ENCODE measurements around the gene LLGL2.

Gene LLGL2

DNA sequence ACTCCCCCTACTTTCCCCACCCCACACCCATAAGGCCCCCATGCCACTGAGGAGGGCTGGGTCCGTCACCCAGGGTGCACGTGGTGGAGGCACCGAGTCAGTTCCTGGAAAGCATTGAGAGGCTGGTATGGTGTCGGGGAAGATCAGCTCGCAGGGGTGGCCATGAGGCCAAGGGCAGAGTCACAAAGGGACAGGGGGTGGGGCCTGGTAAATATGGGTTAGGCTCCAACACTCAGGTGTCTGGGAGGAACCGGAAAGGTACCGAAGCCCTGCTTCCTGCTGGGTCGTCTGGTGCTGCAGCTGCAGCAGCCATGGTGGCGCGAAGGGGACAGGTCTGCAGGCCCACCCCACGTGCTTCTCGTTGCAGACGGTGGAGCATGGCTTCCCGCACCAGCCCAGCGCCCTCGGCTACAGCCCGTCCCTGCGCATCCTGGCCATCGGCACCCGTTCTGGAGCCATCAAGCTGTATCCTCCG is 30.2 kb downstream of the LLGL2 start:
- DNase-seq (ENCODE audit: low read depth): no peak
- in situ Hi-C loops (cut with HindIII; ENCODE audit: low sequenced_read_pairs): no loop called here
- H3K4me3 ChIP-seq (ENCODE audit: low read depth, low read length): no peak overlapping the region
- TF ChIP-seq, protein P1, sequence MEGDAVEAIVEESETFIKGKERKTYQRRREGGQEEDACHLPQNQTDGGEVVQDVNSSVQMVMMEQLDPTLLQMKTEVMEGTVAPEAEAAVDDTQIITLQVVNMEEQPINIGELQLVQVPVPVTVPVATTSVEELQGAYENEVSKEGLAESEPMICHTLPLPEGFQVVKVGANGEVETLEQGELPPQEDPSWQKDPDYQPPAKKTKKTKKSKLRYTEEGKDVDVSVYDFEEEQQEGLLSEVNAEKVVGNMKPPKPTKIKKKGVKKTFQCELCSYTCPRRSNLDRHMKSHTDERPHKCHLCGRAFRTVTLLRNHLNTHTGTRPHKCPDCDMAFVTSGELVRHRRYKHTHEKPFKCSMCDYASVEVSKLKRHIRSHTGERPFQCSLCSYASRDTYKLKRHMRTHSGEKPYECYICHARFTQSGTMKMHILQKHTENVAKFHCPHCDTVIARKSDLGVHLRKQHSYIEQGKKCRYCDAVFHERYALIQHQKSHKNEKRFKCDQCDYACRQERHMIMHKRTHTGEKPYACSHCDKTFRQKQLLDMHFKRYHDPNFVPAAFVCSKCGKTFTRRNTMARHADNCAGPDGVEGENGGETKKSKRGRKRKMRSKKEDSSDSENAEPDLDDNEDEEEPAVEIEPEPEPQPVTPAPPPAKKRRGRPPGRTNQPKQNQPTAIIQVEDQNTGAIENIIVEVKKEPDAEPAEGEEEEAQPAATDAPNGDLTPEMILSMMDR (IDR thresholded peaks at IDR 0.05; ENCODE audit: low read depth, low read length, missing control alignments): no peak

DNA sequence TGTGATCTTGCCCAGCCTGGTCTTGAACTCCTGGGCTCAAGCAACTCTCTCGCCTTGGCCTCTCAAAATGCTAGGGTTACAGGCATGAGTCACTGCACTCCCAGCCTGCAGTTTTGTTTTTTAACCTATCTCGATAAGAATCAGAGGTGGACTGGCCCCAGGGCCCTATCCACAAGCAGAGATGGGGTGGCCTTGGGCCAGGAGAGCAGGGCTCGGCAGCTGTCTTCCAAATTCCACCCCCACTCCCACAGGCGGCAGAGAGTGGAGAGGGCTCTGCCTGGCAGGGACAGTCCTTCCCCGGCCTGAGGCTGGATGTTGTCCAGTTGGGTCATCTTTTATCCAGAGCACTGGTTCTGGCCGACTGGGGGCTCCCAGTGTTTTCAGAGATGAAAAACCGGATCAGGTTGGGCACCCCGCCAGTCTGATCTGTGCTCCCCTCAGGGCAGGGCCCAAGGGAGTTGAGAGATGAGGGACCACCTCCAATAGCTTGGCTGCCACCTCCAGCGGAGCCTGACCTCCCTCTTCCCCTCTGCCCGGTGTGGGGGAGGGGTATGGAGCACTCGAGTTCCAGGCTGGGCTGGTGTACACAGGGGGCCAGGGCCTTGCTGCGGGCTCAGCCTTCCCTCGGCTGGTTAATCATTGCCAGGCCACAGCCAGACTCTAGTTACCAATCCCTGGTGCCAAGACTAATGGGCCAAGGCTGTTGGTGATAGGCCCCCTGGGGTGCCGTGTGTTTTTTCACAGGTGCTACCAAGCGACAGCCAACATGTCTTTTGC is 31.8 kb downstream of the LLGL2 start:
- no peak overlapping the region for H3K4me3 ChIP-seq (ENCODE audit: low read depth, low read length)
- DNase-seq (ENCODE audit: low read depth): no peak
- TF ChIP-seq, protein P1 (IDR thresholded peaks at IDR 0.05; ENCODE audit: low read depth, low read length, missing control alignments): no peak
- in situ Hi-C loops (cut with HindIII; ENCODE audit: low sequenced_read_pairs): no loop called here

DNA sequence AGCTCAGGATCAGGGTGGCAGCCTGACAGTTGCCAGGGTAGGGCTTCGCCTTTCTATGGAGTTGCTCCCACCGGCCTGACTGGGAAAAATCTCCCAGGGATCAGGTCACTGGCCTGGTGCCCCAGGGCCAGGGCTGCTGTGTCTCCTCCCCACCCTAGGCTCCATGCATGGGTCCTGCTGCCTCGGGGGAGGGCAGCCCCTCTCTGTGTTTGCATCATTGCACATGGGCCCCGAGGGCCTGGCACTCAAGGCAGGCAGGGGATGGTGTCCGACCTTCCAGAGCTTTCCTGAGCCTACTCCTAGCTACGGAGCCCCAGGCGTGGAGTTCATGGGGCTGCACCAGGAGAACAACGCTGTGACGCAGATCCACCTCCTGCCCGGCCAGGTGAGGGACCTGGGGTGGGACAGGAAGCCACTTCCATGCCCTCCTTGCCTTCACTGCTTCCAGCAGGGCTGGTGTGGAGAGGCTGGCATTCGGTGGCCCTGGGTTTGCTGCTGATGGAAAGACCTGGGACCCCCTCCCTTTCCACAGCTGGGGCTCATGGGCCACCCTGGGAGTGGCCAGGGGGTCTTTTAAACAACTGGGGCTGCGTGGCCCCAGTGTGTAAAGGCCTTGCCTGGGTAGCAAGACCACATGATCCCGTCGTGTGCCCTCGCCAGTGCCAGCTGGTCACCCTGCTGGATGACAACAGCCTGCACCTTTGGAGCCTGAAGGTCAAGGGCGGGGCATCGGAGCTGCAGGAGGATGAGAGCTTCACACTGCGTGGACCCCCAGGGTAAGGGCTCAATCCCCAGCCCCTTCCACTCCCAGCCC is 32.6 kb downstream of the LLGL2 start:
- TF ChIP-seq, protein P1 (IDR thresholded peaks at IDR 0.05; ENCODE audit: low read depth, low read length, missing control alignments): no peak

DNA sequence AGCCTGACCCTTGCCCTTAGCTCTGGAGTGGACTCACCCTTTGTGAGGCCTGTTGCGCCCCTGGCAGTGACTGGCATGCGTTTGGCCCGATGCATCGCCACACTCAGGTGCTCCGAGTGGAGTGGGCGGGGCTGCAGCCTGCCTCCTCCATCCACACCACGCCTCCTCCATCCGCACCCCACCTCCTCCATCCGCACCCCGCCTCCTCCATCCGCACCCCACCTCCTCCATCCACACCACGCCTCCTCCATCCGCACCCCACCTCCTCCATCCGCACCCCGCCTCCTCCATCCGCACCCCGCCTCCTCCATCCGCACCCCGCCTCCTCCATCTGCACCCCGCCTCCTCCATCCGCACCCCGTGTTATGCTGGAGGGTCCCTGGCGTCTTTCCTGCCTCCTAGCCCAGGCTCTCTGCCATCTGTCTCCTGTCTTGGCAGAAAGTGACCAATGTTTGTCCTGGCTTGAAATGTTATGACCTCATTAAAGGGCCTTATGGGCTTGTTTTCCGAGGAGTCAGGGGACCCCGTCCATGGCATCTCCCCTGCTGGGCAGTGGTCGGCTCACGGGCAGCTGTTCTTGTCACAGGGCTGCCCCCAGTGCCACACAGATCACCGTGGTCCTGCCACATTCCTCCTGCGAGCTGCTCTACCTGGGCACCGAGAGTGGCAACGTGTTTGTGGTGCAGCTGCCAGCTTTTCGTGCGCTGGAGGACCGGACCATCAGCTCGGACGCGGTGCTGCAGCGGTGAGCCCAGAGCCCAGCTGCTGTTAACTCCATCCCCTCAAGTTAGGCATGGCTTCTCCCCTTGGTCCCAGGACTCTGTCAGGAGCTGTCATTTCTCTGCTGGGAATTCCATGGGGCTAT is 33.4 kb downstream of the LLGL2 start:
- in situ Hi-C loops (cut with HindIII; ENCODE audit: low sequenced_read_pairs): no loop called here
- TF ChIP-seq, protein P1 (IDR thresholded peaks at IDR 0.05; ENCODE audit: low read depth, low read length, missing control alignments): no peak
- no peak overlapping the region for H3K4me3 ChIP-seq (ENCODE audit: low read depth, low read length)
- no peak for DNase-seq (ENCODE audit: low read depth)

More for the DNA sequence above, 32.6 kb downstream of the LLGL2 start:
- DNase-seq (ENCODE audit: low read depth): no peak
- no peak overlapping the region for H3K4me3 ChIP-seq (ENCODE audit: low read depth, low read length)
- in situ Hi-C loops (cut with HindIII; ENCODE audit: low sequenced_read_pairs): no loop called here

DNA sequence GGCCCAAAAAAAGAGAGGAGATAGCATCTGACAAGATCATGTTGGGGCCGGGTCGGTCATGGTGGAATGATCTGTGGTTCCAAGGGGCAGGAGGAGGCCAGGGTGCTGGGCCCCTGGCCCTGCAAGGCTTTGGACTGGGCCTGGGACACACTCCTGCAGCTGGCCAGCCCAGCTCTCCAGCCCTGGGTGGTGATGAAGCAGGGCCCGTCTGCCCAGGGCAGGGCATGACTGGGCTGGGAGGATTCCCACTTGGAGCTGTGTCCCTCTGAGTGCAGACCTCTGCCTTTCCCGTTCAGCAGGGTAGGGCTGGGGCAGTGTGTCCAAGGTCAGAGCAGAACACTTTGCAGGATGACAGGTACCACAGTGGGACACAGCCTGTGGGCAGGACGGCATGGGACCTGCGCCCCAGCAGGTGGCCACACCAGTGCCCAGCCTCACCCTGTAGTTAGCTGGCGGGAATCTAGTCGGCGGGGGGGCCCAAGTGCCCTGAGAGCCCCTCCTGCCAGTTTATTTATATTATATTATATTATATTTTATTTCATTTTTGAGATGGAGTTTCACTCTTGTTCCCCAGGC is 34.5 kb downstream of the LLGL2 start:
- TF ChIP-seq, protein P1 (IDR thresholded peaks at IDR 0.05; ENCODE audit: low read depth, low read length, missing control alignments): no peak

More for the DNA sequence above, 34.5 kb downstream of the LLGL2 start:
- no peak for DNase-seq (ENCODE audit: low read depth)
- no peak overlapping the region for H3K4me3 ChIP-seq (ENCODE audit: low read depth, low read length)
- in situ Hi-C loops (cut with HindIII; ENCODE audit: low sequenced_read_pairs): no loop called here
